ENCODE data around the gene TNFRSF19. TPM values are rescaled to one million over a fixed set of nuclear protein-coding genes. Genes with fewer than 3 reads are reported as not detected.

The TNFRSF19 gene
- total RNA-seq, 1 experiment from 2014 or later, result 0.54 TPM

- H3K4me1 ChIP-seq (ENCODE audit: control insufficient read depth, insufficient read depth, low read length), result no peaks in the 10 kb centered on the region
- DNase-seq (ENCODE audit: low read depth, low spot score) (no peak), ATAC-seq (no peak)
- no peak overlapping the region for H3K27ac ChIP-seq (ENCODE audit: low read length)
- ChIA-PET CTCF (no interaction called here), POLR2A (no interaction called here)
- H3K9me3 ChIP-seq (ENCODE audit: control insufficient read depth, insufficient read depth, low read depth, low read length), result no peaks in the 10 kb centered on the region
- H3K27me3 ChIP-seq (ENCODE audit: control insufficient read depth, insufficient read depth, low read length), result peaks cover 3% of the 10 kb centered on the region; the same call in 1 of the 2 replicates
- TF ChIP-seq SIN3A (IDR thresholded peaks at IDR 0.05; ENCODE audit: borderline replicate concordance, insufficient read depth, low read depth, low read length) (no peak), REST (IDR thresholded peaks at IDR 0.05; ENCODE audit: insufficient read depth in 1 of 2, low read depth in 2 of 2, low read length in 1 of 2) (no peak), POLR2AphosphoS5 (IDR thresholded peaks at IDR 0.05; ENCODE audit: low read depth, low read length) (no peak), TCF7L2 (IDR thresholded peaks at IDR 0.05; ENCODE audit: low read depth, low read length) (no peak), CTCF (IDR thresholded peaks at IDR 0.05) (no peak)
- H3K4me3 ChIP-seq (ENCODE audit: low read depth in 2 of 2, low read length in 2 of 2), result no peak overlapping the region
- intact Hi-C loops (cut with micrococcal nuclease; ENCODE audit: unreplicated experiment), result no loop called here
- no TSS peak for BruUV-seq (replicated peaks)
- no peaks in the 10 kb centered on the region for H3K36me3 ChIP-seq (ENCODE audit: control insufficient read depth, insufficient read depth, low read length)
- in situ Hi-C loops (cut with HindIII; ENCODE audit: low pct_unique_long_range_greater_than_20kb, low sequenced_read_pairs), result no loop called here
Observed at GRCh38 chr13:23551213-23552008, 18.8 kb upstream of the TNFRSF19 start.

- in situ Hi-C loops (cut with HindIII; ENCODE audit: low pct_unique_long_range_greater_than_20kb, low sequenced_read_pairs), result no loop called here
- POLR2A ChIA-PET, result interaction anchor here (0.6 kb wide), 1 partner anchor 26 kb away, joined by 3 read pairs; no protein-coding TSS in a partner anchor
Observed at GRCh38 chr13:23552171-23552570, 18.0 kb upstream of the TNFRSF19 start.

More at GRCh38 chr13:23552171-23552570, 18.0 kb upstream of the TNFRSF19 start:
- CTCF ChIA-PET, result no interaction called here
- peaks cover 3% of the 10 kb centered on the region; the same call in 1 of the 2 replicates for H3K27me3 ChIP-seq (ENCODE audit: control insufficient read depth, insufficient read depth, low read length)
- ATAC-seq, result no peak
- DNase-seq (ENCODE audit: low read depth, low spot score), result no peak
- TF ChIP-seq CTCF (IDR thresholded peaks at IDR 0.05) (no peak), SIN3A (IDR thresholded peaks at IDR 0.05; ENCODE audit: borderline replicate concordance, insufficient read depth, low read depth, low read length) (no peak), POLR2AphosphoS5 (IDR thresholded peaks at IDR 0.05; ENCODE audit: low read depth, low read length) (no peak), TCF7L2 (IDR thresholded peaks at IDR 0.05; ENCODE audit: low read depth, low read length) (no peak)
- intact Hi-C loops (cut with micrococcal nuclease; ENCODE audit: unreplicated experiment), result no loop called here
- no peak overlapping the region for H3K27ac ChIP-seq (ENCODE audit: low read length)
- no peaks in the 10 kb centered on the region for H3K36me3 ChIP-seq (ENCODE audit: control insufficient read depth, insufficient read depth, low read length)
- BruUV-seq (replicated peaks), result no TSS peak
- H3K4me3 ChIP-seq (ENCODE audit: low read depth in 2 of 2, low read length in 2 of 2), result no peak overlapping the region
- no peaks in the 10 kb centered on the region for H3K4me1 ChIP-seq (ENCODE audit: control insufficient read depth, insufficient read depth, low read length)
- H3K9me3 ChIP-seq (ENCODE audit: control insufficient read depth, insufficient read depth, low read depth, low read length), result no peaks in the 10 kb centered on the region

Measured in Panc1 (cell line).